HL-60/S4 treated with phorbol 12-myristate 13-acetate at 8.2 ng/mL for 4 days and 3 days (cell line): ENCODE measurements around the gene PKD2L1.
"Not testable (repeated sequence)": the region's sequence is repeated elsewhere in the genome, so short reads cannot be mapped to it uniquely, and the experiment has no call there.

ENCODE experiments used
- in situ Hi-C: fragments of 300-500 bp; cut with MboI; formaldehyde crosslinking; loops from 2 replicates; pipeline ENCODE4 v1.15.0; 2022; ENCODE audit warnings: low sequenced_read_pairs

PKD2L1 gene

DNA sequence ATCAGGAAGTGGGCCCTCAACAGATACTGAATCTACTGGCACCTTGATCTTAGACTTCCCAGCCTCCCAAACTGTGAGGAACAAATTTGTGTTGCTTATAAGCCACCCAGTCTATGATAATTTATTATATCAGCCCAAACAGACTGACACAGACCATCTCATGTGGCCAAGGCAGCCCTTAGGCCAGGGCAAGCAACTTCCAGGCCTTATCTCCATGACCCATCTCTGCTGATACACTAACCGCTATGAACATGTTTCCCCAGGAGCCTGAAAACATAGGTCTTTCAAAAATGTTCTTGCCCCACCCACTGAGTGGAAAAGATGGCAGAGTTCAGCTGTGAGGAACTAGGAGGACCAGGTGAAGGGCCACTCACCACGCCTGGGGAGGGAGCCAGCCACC is 40.4 kb downstream of the PKD2L1 start:
- in situ Hi-C loops, result no loop called here

GRCh38 chr10:100288196-100288595 is 41.8 kb downstream of the PKD2L1 start:
- in situ Hi-C loops, result no loop called here

DNA sequence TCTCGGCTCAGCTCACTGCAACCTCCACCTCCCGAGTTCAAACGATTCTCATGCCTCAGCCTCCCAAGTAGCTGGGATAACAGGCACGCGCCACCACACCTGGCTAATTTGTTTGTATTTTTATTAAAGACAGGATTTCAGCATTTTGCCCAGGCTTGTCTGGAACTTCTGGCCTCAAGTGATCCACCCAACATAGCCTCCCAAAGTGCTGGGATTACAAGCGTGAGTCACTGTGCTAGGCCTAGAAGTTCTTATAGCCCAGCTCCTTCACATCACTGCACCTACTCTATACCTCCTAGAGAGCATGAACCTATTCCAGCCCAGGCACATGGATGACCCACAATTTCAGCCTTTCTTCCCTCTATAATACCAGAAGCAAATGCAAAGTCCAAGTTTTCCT is 42.3 kb downstream of the PKD2L1 start:
- in situ Hi-C loops, result no loop called here

DNA sequence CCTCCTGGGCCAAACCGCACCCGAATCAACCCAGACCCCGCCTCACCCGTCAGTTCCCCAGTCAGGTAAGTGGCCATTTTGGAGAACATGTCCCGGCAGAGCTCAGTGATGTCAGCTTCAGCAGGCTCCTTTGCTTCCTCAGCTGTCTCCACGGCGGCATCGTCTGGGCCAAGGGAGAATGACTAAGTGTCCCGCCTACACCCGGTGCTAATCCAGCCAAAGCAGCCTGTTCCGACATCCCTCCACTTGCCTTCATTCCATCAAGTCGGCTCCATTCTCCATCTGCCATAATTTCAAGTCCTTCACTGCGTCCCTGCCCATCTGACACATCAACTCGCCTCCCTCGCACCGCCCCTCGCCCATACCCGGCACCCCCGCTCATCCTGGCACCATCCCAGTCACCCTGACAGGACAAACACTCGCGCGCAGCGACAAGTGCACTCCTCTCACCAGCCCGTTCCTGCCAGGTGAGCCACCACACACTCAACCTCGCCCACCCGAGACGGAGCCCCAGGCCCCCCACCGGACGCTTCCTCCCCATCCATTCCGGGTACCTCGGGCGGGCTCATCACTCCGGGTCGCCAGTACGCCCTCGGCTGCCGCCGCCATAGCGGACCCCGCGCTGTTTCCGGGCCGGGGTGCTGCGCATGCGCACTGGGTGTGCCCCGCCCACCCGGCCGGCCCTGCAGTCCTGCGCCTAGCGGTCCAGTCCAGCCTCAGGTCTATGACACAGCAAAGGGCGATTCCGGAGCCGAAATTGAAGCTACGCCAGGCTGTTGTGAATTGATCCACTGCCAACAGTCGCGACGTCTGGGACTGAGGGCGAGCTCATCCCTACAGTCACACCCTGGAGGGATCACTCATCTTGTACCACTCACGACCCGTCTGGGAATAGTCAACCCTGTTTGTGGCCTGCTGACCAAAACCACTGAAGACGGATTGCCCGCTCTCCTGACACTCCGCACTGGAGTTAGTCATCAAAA is 43.7 kb downstream of the PKD2L1 start, which contains the start of gene BLOC1S2:
TSS of gene BLOC1S2 (minus strand) at position 630 of the 983 bp plus-strand sequence. CDS start at position 609, 21 bp downstream.
- in situ Hi-C loops, result no loop called here

DNA sequence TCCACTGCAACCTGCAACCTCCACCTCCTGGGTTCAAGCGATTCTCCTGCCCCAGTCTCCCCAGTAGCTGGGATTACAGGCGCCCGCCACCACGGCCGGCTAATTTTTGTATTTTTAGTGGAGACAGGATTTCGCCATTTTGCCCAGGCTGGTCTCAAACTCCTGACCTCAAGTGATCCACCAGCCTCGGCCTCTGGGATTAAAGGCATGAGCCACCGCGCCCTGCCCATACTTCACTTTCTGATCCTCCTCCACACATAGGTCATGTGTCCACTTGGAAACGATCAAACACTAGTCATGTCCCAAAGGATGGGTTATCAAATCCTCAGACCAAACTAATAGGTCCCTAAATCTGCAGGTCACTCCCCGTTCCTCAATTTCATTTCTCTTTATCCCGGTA is 44.7 kb downstream of the PKD2L1 start:
- in situ Hi-C loops, result not testable (repeated sequence)

- in situ Hi-C loops, result no loop called here
Observed at GRCh38 chr10:100282907-100283306, 47.1 kb downstream of the PKD2L1 start.

DNA sequence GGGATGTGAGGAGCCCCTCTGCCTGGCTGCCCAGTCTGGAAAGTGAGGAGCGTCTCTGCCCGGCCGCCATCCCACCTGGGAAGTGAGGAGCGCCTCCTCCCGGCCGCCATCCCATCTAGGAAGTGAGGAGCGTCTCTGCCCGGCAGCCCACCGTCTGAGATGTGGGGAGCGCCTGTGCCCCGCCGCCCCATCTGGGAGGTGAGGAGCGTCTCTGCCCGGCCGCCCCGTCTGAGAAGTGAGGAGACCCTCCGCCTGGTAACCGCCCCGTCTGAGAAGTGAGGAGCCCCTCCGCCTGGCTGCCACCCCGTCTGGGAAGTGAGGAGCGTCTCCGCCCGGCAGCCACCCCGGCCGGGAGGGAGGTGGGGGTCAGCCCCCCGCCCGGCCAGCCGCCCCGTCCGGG is 53.1 kb downstream of the PKD2L1 start:
- in situ Hi-C loops, result not testable (repeated sequence)

- in situ Hi-C loops, result no loop called here
Observed at GRCh38 chr10:100267239-100268104, 62.6 kb downstream of the PKD2L1 start, which contains the start of gene CWF19L1. TSS of gene CWF19L1 (minus strand) at chr10:100267638. CDS start at chr10:100267593, 45 bp downstream.

GRCh38 chr10:100265821-100266485 is 64.1 kb downstream of the PKD2L1 start:
- in situ Hi-C loops, result no loop called here

DNA sequence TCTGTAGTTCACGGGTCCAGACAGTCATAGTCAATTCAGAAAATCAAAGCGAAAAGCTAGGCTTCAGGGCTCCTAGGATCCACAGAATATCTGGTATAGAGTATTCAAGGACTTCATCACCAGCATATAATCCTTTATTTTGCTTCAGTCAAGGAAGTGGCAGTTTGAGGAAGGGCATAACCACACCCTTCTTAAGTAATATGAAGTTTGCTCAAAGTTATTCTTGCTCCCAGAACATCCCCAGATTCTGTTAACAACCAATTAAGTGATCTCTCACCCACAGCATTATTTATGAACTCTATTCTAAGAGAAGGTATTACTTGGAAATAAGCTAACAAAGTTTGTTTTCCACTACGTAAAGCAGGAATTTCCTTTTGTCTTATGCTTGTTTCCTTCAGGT is 75.8 kb downstream of the PKD2L1 start:
- in situ Hi-C loops, result no loop called here

GRCh38 chr10:100253041-100253440 is 77.0 kb downstream of the PKD2L1 start:
- in situ Hi-C loops, result no loop called here

DNA sequence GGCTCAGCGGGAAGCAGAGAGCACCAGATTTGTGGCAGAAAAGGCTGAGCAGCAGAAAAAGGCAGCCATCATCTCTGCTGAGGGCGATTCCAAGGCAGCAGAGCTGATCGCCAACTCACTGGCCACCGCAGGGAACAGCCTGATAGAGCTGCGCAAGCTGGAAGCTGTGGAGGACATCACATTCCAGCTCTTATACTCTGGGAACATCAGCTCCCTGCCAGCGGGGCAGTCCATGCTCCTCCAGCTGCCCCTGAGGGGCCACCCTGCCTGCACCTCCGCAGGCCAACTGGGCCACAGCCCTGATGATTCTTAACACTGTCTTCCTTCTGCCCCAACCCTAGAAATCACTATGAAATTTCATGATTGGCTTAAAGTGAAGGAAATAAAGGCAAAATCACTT is 81.2 kb downstream of the PKD2L1 start:
- in situ Hi-C loops, result no loop called here

GRCh38 chr10:100245484-100246220 is 84.4 kb downstream of the PKD2L1 start:
- in situ Hi-C loops, result no loop called here

- in situ Hi-C loops, result no loop called here
Observed at GRCh38 chr10:100239851-100240250, 90.2 kb downstream of the PKD2L1 start.

GRCh38 chr10:100238429-100238828 is 91.6 kb downstream of the PKD2L1 start:
- in situ Hi-C loops, result no loop called here
